M059J (cell line): ENCODE results near the gene HAUS8. TPM values are rescaled to one million over a fixed set of nuclear protein-coding genes. Genes with fewer than 3 reads are reported as not detected.

Source experiments
- DNase-seq: peaks from one replicate; pipeline ENCODE4 v3.0.0-alpha.2; 2012; ENCODE audit warnings: low read depth
- total RNA-seq: library from RNA; depleted of rRNA; stranded (reverse); fragments of >200 nt; shearing (Covaris generic); gene quantifications from 2 replicates; pipeline ENCODE4 v1.2.3, GENCODE V29; 2014

The HAUS8 gene
- total RNA-seq, 1 experiment from 2014 or later, result 23.7 TPM

DNA sequence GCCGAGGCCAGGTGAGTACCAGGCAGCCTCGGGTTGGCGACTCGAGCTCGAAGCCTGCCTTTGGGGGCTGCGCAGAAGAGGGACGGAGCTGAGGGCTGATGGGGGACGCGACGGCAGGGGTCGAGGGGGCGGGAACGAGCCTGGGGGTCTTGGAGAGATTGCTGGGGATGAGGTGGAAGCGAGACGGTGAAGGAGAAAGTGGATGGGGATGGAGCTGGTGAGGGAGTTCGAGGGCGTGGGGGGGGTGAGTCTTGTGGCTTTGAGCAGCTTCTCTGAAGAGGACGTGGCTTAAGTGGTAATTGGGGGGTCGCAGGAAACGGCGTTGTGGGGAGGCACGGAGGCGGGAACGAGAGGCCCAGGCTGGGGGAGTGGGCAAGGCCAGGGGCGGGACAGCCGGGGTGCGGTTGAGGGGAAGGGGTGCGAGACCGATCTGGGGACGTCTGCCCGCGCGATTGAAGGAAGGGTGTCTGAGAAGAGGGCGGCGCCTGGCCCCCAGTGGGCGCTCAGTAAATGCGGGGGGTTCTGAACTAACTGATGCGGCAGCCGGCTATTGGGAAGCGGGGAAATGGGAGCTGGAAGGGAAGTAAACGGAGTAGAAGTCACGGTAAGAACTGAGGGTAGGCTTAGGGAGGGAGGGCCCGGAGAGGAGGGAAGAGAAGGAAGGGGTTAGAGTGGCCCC is 751 bp upstream of the HAUS8 start:
- peak; percentile 50 for DNase-seq

DNA sequence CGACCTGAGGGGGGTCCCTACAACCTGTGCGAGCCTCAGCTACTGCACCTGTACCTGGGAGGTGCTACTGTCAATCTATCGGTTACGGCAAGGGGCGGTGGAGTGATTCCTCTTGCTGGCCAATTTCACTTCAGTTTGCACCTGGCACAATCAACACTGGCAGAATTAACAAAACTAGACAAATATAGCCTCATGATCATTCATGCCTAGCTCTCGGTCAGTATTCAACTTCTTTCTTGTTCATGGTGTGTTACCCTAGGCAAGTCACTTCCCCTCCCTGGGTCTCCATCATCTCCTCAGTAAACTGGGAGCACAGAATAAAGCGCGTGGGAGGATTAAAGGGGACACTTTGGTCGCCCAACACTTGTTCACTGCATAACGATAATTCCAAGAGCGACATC is 618 bp downstream of the HAUS8 start:
- no peak for DNase-seq

DNA sequence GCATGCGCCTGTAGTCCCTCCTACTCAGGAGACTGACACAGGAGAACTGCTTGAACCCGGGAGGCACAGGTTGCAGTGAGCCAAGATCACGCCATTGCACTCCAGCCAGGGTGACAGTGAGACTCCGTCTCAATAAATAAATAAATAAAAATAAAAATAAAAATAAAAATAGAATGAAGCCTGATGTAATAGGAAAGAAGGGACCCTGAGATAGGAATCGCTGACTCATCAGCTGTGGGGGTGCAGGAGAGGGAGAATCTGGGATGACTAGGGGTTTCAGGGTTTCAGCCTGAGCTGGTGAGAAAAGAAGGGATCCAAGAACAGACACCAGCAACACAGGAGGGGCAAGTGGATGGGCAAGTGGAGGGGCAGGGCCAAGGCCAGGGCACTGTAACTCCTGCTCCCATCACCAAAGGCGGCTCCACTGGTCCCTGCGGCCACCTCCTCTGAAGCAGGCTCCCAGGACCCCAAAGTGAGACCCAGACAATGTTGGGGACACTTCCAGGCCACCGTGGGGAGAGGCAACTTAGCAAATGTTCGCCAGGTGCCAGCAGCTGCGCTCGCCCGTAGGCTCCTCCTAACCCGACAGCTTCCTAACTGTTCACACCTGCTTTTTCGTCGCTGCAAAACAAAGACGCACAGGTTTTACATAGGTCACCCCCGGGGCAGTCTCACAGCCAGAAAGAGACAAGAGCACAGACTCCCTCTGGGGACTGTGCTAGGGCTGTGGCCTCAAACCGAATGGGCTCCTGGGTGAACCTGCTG is 1.2 kb downstream of the HAUS8 start:
- DNase-seq, result peak; percentile 38

DNA sequence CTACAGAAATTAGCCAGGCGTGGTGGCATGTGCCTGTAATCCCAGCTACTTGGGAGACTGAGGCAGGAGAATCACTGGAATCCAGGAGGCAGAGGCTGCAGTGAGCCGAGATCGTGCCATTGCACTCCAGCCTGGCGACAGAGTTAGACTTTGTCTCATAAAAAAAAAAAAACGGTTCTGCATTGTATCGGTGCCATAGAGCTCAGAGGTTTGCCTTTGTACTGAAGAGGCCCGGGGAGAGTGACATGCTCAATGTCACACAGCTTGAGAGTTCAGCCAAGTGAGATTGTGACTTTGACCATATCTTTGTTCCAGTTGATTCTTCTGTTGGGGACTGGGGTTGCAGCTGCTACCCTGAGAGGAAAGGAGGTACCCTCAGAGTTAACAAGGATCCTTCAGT is 4.3 kb downstream of the HAUS8 start:
- DNase-seq, result no peak

DNA sequence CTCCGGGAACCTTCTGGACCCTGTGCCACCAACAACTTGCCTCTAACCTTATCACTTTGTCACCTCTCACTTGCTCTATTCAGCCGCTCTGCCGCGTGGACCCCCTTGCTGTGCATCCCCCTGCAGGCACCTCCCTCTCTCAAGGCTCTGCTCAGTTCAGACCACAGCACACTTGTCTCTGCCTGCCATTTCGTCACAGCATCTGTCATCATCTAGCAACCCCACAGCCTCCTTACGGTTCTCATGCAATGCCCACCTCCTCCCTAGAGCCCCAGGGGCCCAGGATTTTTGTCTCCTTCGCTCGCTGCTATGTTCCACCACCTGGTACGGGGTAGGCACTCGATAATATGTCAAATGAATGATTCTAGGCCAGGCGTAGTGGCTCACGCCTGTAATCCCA is 4.8 kb downstream of the HAUS8 start:
- DNase-seq, result no peak

DNA sequence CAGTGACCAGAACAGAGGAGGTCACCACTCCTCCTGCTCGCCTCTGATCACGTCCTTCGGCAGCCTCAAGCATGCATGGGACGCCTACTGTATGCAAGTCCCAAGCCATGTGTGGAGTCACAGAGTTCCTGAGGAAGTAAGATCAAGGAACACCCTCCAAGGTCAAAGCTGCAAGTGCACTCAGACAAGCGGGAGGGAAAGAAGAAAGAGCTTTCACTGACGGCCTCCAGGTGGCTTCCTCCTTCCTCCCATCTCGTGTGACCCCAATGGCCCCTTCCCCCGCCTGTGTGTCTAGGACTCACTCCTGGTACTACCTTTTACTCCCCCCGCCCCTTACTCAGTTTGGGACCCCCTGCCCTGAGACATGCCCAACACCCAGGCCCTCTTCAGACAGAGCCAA is 6.1 kb downstream of the HAUS8 start:
- no peak for DNase-seq

DNA sequence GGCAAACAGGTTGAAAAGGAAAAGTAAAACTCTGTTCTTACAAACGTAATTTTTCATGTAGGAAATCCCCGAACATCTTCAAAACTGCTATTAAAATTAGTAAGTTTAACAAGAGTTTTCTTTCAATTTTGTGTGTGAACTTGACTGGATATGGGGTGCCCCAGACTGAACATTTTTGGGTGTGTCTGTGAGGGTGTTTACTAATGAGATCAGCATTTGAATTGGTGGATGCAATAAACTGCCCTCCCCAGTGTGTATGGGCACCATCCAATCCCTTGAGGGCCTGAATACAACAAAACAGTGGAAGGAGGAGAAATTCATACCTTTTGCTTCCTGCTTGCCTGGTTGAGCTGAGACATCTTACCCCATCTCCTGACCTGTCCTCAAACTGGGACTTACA is 11.8 kb downstream of the HAUS8 start:
- DNase-seq, result no peak

DNA sequence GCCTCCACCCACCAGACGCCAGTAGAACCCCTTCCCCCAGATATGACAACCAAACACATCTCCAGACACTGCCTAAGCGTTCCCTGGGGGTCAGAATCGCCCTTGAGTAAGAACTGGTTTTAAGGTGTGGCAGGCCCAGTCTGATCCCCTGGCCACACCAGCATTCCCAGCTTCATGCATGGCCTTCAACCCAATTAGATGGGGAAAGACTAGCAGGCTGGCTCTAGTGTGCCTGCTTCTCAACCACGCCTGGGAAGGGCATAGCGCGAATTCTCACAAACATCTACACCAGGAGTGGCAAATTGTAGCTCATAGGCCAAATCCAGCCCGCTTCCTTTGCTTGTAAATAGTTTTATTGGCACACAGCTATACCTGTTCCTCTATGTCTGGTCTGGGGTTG is 13.6 kb downstream of the HAUS8 start:
- DNase-seq, result no peak

DNA sequence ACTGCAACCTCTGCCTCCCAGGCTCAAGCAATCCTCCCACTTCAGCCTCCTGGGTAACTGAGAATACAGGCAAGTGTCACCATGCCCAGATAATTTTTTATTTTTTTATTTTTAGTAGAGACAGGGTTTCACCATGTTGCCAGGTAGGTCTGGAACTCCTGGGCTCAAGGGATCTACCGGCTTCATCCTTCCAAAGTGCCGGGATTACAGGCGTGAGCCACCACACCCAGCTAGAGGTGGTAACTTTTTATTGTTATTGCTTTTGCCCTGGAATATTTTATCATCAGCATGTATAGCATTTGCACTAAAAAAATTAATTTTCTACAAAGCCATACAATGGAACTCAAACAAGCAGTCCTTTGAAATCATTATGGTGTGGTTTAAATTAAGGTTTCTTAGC is 14.0 kb downstream of the HAUS8 start:
- no peak for DNase-seq

DNA sequence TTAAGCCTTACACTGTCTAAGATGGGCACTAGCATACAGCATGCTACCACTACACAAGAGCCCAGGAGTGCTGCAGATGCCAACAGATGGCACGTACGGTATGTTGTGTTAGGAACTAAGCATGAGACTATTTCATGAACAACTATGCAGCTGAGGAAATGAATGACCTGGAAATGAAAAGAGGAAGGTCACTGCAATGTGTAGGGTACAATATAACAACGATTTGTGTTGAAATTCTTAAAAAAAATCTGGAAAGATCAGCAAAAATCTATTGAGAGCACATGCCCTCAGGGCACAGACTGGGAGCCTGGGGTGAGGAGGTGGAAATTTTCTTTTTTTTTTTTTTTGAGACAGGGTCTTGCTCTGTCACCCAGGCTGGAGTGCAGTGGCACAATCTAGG is 14.4 kb downstream of the HAUS8 start:
- no peak for DNase-seq

DNA sequence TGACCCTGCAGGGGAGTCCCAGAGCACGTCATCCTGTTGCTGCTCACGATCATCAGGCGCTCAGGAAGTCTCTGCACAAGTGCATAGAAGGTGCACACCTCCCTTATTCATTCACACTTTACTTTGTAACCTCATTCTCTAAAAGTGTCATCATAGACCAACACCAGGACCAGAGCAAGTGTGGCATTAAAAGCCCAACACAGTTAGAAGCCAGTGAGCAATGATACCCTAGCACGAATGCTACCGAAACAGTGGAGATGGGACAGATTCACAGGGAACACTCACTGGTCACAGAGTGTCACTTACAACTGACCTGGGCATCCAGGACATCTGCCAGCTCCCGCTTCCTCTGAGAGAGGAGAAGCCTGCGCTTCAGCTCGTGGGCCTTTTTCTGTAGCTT is 17.0 kb downstream of the HAUS8 start:
- DNase-seq, result peak; percentile 58

DNA sequence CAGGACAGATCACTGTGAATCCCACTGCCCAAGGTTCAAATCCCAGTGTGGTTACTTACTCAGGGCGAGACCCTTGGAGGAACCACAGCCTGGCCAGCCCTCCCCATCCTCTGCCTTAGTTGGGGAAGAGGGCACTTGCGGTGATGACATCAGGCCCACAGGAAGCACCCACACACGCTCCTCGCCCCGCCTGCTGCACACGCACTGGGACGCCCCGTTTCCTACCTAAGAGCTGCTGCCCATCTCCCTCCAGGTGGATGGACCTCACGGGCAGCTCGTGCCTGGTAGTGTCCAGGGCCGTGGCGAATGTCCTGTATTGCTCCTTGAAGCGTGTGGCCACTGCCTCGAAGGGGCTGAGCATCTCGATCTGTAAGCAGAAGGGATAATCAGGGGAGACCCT is 19.6 kb downstream of the HAUS8 start:
- no peak for DNase-seq

DNA sequence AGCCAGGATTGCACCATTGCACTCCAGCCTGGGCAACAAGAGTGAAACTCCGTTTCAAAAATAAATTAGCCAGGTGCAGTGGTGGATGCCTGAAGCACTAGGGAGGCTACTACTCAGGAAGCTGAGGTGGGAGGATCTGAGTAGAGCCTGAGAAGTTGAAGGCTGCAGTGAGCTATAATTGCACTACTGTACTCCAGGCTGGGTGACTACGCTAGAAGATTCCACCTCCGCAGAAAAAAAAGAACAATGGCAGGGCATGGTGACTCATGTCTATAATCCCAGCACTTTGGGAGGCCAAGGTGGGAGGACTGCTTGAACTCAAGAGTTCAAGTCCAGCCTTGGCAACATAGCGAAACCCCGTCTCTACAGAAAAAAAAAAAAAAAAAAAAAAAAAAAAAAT is 20.5 kb downstream of the HAUS8 start:
- DNase-seq, result peak; percentile 24

DNA sequence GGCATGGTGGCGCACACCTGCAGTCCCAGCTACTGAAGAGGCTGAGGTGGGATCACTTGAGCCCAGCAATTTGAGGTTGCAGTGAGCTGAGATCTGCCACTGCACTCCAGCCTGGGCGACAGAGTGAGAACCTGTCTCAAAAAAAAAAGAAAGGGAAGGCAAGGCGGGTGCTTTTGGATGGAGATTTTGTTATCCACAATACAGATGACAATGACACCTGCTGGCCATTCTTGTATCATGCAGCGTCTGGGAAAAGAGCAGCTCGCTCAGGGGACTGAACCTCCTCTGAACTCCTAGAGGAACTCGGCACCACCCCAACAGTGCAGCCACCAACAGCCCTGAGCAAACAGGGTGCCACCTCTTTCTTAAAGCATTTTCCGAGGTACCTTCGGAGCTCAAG is 22.8 kb downstream of the HAUS8 start:
- peak; percentile 43 for DNase-seq

DNA sequence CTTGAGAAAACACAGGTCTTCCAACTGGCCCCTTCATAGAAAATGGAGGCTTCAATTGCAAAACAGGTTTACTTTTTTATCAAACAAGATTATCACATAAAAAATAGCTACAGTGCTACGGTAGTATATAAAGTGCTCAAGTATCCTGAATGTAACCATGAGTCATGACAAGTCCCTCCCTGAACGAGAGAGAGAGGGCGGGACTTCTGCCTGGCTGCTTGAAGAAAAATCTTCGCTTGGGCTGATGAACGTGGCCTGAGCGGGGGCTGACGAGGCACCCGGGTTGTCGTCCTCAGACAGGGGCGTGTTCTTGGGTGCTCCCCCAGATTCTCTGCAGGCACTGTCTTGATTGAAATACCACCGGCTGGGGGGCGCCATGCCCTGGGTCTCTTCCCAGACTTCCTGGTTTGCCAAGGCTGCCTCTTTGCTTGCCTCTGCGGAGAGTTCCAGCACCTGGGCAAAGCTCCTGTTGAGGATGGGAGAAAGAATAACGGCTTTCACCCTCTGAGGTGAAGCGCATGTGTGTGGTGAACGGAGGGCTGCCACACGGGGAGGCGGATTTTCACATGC is 25.5 kb downstream of the HAUS8 start:
- peak; percentile 40 for DNase-seq

DNA sequence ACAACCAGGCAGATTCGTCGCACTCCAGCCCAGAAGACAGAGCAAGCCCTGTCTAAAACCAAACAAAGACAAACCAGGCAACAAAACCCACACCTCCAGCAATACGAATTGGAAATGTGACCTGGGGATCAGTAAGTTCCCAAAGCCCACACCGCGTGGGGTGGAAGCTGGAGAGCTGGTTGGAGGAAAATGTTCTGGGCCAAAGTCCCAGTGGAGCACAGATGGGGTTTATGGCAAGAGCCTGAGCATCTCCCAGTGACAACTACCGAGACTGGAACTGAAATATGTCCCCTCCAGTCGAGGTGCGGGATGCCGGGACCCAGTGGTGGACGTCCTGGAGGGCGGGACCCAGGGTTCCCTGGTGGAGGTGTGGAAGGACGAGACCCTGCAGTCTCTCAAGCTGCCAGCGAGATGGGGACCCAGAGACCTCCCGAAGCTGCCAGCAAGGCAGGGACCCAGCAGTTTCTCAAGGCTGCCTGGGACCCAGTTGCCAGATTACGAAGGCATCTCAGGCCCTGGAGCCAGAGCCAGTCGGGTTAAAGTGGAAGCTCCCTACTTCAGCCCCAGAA is 26.3 kb downstream of the HAUS8 start:
- no peak for DNase-seq

DNA sequence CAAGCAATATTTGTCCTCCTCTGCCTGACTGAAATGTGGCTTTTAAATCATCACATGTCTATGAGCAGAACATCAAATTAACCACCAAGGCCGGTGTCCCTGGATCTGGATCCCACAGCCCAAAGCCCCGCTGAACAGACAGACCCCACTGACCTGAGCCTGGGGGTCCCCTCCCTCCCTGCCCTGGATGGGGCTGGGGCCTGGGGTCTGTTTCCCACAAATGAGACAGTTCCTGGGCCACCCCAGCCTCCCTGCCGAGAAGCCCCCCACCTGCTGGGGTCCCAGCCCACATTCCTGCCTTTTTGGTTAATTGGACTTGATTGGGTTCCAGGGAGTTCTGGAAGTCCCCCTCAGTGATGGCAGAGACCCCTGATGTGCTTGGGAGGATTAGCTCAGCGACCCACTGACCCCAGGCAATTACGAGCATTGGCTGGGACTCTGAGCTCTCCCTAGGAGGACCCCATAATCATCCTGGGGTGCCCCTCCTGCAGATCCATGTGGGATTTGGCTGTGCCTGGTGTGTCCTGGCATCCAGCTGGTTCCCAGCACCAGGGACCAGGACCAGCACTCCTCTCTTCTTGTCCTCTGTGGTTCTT is 29.2 kb downstream of the HAUS8 start:
- DNase-seq, result no peak

DNA sequence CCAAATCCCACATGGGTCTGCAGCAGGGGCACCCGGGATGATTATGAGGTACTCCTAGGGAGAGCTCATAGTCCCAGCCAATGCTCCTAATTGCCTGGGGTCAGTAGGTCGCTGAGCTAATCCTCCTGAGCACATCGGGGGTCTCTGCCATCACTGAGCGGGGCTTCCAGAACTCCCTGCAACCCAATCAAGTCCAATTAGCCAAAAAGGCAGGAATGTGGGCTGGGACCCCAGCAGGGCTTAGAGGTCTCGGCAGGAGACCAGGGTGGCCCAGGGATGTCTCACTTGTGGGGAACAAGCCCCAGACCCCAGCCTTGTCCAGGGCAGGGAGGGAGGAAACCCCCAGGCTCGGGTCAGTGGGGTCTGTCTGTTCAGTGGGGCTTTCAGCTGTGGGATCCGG is 31.5 kb downstream of the HAUS8 start:
- DNase-seq, result no peak

DNA sequence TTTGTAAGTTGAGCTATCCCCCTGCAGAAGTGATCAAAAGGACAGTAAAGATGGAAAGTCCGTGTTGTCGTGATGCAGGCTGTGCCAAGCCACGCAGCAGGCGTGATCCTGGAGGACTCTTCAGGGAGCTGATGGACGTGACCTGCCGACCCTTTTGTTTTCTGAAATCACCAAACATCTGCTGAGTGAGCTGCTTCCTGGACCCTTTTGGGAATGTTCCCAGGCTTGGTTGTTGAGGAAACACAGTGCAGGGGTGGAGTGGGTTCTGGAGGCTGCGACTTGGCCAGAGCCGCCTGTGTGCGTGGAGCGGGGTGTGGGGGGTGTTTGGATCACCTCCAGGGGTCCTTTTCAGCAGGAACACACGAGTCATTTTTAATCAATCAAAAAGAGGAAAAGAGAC is 33.3 kb downstream of the HAUS8 start:
- no peak for DNase-seq

DNA sequence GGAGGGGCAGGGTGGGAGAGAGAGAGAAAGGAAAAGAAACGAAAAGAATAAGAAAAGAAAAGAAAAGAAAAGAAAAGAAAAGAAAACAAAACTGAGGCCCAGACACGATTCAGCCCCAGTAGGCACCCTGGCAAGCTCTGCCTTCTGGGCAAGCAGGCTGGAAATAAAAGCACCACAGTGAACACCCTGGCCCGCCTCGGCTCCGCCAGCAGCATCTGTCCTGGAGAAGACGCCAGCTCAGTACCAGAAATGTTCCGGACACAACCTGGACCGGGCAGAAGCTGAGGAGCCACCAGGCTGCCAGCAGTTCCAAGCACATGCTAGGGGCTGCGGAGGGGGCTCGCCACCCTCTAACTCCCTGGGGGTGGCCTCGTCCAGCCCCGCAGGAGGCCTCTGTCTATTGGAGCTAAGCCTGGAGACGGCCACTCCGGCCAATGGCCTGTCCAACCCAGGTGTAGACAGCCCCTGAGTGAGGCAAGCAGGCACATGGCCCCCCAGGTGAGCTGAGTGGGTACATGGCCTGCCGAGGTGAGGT is 37.2 kb downstream of the HAUS8 start:
- DNase-seq, result no peak

DNA sequence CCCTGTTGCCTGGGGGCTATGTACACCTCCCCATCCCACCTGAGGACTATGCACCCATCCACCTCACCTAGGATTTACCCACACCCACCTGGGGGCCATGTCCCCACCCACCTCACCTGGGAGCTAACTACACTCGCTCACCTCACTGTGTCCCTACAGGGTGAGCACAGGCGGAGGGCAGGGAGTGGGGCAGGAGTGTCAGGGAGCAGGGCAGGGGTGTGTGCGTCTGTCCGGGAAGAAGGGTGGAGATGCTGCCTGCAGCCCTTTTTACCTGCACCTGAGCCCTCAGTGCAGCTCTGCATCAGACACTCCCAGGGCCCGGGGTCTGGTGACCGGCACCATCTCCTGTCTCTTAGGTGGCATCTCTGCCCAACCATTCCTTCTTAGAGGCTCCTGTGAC is 38.1 kb downstream of the HAUS8 start:
- no peak for DNase-seq

DNA sequence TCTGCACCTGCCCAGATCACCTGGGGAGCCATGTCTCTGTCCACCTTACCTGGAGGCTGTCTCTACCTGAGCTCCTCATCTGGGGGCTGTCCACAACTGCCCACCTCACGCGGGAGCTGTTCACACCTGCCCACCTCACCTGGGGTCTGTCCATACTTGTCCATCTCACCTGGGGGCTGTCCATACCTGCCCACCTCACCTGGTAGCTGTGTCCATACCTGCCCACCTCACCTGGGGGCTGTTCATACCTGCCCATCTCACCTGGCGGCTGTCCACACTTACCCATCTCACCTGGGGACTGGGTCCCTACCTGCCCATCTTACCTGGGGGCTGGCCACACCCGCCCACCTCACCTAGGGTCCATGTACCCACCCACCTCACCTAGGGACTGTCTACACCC is 38.6 kb downstream of the HAUS8 start:
- DNase-seq, result no peak
